GM11168 (cell line): Measurements from ENCODE around the gene RPL37.
"Not testable (repeated sequence)": the region's sequence is repeated elsewhere in the genome, so short reads cannot be mapped to it uniquely, and the experiment has no call there.

Experiments used
- in situ Hi-C: fragments of 300-500 bp; cut with MboI; formaldehyde crosslinking; loops from one replicate; pipeline ENCODE4 v1.12.0; 2022; ENCODE audit warnings: low sequenced_read_pairs; ENCODE audit not compliant: unreplicated experiment

Gene RPL37

GRCh38 chr5:40838086-40838485 is 3.1 kb upstream of the RPL37 start:
- in situ Hi-C loops = no loop called here

GRCh38 chr5:40834391-40834848 is 602 bp downstream of the RPL37 start:
- in situ Hi-C loops = no loop called here

- in situ Hi-C loops = no loop called here
Observed at GRCh38 chr5:40833712-40834229, 1.3 kb downstream of the RPL37 start.

GRCh38 chr5:40832345-40832744 is 2.7 kb downstream of the RPL37 start:
- in situ Hi-C loops = no loop called here

GRCh38 chr5:40831346-40832210 is 3.4 kb downstream of the RPL37 start:
- in situ Hi-C loops = no loop called here

- in situ Hi-C loops = no loop called here
Observed at GRCh38 chr5:40829748-40830533, 5.1 kb downstream of the RPL37 start.

GRCh38 chr5:40828690-40829661 is 6.0 kb downstream of the RPL37 start:
- in situ Hi-C loops = no loop called here

- in situ Hi-C loops = no loop called here
Observed at GRCh38 chr5:40828021-40828631, 6.9 kb downstream of the RPL37 start.

- in situ Hi-C loops = no loop called here
Observed at GRCh38 chr5:40827188-40827977, 7.6 kb downstream of the RPL37 start.

GRCh38 chr5:40826489-40827187 is 8.4 kb downstream of the RPL37 start:
- in situ Hi-C loops = no loop called here

- in situ Hi-C loops = not testable (repeated sequence)
Observed at GRCh38 chr5:40825461-40826043, 9.5 kb downstream of the RPL37 start.

GRCh38 chr5:40823459-40823858 is 11.6 kb downstream of the RPL37 start:
- in situ Hi-C loops = no loop called here

GRCh38 chr5:40813698-40814281 is 21.2 kb downstream of the RPL37 start:
- in situ Hi-C loops = no loop called here

GRCh38 chr5:40812125-40812524 is 22.9 kb downstream of the RPL37 start:
- in situ Hi-C loops = no loop called here

- in situ Hi-C loops = no loop called here
Observed at GRCh38 chr5:40801771-40802562, 33.1 kb downstream of the RPL37 start.

GRCh38 chr5:40799258-40799657 is 35.8 kb downstream of the RPL37 start:
- in situ Hi-C loops = no loop called here

GRCh38 chr5:40798801-40799210 is 36.2 kb downstream of the RPL37 start:
- in situ Hi-C loops = no loop called here
